BLaER1 treated with 17β-estradiol and CSF1 and Interleukin-3, amounts not matched to agents 10 nM and 100 nM (cell line): ENCODE data around the gene PRAMEF4.
"Not testable (repeated sequence)": the region's sequence is repeated elsewhere in the genome, so short reads cannot be mapped to it uniquely, and the experiment has no call there.

ENCODE experiments used
- H3K27ac ChIP-seq, 11 experiments: shearing (Covaris generic); formaldehyde crosslinking; 2 replicates each; pipeline ENCODE4 v1.8.1; 2022
- H3K27me3 ChIP-seq, 11 experiments: shearing (Covaris generic); formaldehyde crosslinking; 2 replicates each; pipeline ENCODE4 v1.8.1; 2022
- H3K36me3 ChIP-seq, 11 experiments: shearing (Covaris generic); formaldehyde crosslinking; 2 replicates each; pipeline ENCODE4 v1.8.1; 2022
- H3K4me1 ChIP-seq, 10 experiments: shearing (Covaris generic); formaldehyde crosslinking; 2 replicates each; pipeline ENCODE4 v1.8.1; 2022
- H3K4me2 ChIP-seq, 11 experiments: shearing (Covaris generic); formaldehyde crosslinking; 2 replicates each; pipeline ENCODE4 v1.8.1; 2022
- H3K4me3 ChIP-seq, 10 experiments: shearing (Covaris generic); formaldehyde crosslinking; 2 replicates each; pipeline ENCODE4 v1.8.1; 2022
- H3K9ac ChIP-seq, 11 experiments: shearing (Covaris generic); formaldehyde crosslinking; 2 replicates each; pipeline ENCODE4 v1.8.1; 2022
- H3K9me3 ChIP-seq, 11 experiments: shearing (Covaris generic); formaldehyde crosslinking; replicated peaks in 1 of 11; 2 replicates each; pipeline ENCODE4 v1.8.1; 2022
- H4K20me1 ChIP-seq, 11 experiments: shearing (Covaris generic); formaldehyde crosslinking; 2 replicates each; pipeline ENCODE4 v1.8.1; 2022
- Cebpa-rat ChIP-seq, 11 experiments: shearing (Covaris generic); IDR thresholded peaks; 2 replicates each; pipeline ENCODE4 v1.8.1; 2022

The PRAMEF4 gene

DNA sequence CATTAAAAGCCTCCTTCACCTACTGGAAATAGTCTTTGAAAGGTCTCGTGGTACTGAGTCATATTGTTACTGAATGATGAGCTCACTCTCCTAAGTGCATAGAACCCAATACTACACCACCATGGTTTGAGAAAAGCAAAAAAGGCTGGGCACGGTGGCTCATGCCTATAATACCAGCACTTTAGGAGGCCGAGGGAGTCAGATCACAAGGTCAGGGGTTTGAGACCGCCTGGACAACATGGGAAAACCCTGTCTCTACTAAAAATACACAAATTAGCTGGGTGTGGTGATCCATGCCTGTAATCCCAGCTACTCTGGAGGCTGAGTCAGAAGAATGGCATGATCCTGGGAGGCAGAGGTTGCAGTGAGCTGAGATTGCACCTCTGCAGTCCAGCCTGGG lies 34.2 kb downstream of the PRAMEF4 start:
- Histone ChIP-seq H3K4me2 (no peak overlapping the region), H3K27me3 (no peaks in the 10 kb centered on the region), H3K36me3 (no peaks in the 10 kb centered on the region), H4K20me1 (no peaks in the 10 kb centered on the region), H3K4me3 (no peak overlapping the region), H3K4me1 (no peaks in the 10 kb centered on the region), H3K9me3 (no peaks in the 10 kb centered on the region), H3K9ac (no peak overlapping the region), H3K27ac (no peak overlapping the region)
- TF ChIP-seq Cebpa-rat (IDR thresholded peaks at IDR 0.05): no peak

DNA sequence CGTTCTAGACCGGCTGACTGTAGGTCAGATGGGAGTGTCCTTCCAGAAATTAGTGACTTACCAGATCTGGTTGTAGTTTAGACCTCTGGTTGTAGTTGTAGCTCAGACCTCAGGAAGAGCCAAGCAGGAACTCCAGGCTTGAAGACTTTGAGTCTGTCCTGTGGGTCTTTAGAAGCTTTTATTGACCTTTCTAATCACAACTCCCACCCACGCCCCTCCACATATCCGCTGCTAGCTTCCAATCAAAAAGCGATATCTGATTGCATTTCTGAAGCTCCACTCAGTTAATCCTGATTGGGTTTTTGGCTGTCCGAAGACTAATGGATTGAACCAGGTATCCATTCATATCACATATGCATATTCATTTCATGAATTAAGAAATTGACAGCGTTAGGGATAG lies 37.4 kb downstream of the PRAMEF4 start, which contains the start of gene HNRNPCL1:
Gene HNRNPCL1 (minus strand): TSS at position 101 of the 400 bp plus-strand sequence. CDS start 431 bp downstream, outside the sequence.
- not testable (repeated sequence) for H3K9me3 ChIP-seq, H3K4me3 ChIP-seq, H4K20me1 ChIP-seq, H3K27me3 ChIP-seq, H3K27ac ChIP-seq, H3K36me3 ChIP-seq, H3K4me2 ChIP-seq, H3K9ac ChIP-seq, H3K4me1 ChIP-seq

DNA sequence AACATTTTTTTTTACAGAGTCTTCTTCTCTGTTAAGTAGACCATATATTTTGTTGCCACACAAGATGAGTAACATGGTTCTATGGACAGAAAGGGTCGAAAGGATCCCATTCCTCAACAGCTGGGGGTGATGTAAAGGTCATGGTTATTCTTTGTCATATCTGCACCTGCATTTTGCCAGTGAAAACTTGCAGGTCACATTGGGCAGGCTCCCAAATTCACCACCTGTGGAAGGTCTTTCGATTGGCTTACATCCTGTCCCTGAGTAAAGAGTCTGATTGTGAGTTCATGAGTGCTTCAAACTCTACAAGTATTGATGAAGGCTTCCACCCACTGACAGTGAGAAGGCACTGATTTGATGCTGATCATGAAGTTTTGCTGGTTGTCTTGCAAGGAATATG lies 52.8 kb downstream of the PRAMEF4 start:
- not testable (repeated sequence) for H3K4me3 ChIP-seq, H3K27ac ChIP-seq, H4K20me1 ChIP-seq, H3K9ac ChIP-seq, H3K9me3 ChIP-seq, H3K36me3 ChIP-seq, H3K27me3 ChIP-seq, H3K4me1 ChIP-seq, H3K4me2 ChIP-seq

DNA sequence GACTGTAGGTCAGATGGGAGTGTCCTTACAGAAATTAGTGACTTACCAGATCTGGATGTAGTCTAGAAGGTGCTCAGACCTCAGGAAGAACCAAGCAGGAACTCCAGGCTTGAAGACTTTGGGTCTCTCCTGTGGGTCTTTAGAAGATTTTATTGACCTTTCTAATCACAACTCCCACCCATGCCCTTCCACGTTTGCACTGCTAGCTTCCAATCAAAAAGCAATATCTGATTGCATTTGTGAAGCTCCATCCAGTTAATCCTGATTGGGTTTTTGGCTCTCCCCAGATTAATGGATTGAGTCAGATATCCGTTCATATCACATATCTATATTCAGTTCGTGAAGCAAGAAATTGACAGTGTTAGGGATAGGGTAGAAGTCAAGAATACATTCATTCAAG lies 54.7 kb downstream of the PRAMEF4 start, which contains the start of gene PRAMEF11:
Gene PRAMEF11 (minus strand): TSS at position 101 of the 400 bp plus-strand sequence. CDS start 2,621 bp downstream, outside the sequence.
- H3K4me1 ChIP-seq, H3K9me3 ChIP-seq, H4K20me1 ChIP-seq, H3K9ac ChIP-seq, H3K4me3 ChIP-seq, H3K36me3 ChIP-seq, H3K4me2 ChIP-seq, H3K27ac ChIP-seq, H3K27me3 ChIP-seq: not testable (repeated sequence)
